HepG2 (cell line): Measurements from ENCODE around the gene KMT5C. TPM values are rescaled to one million over a fixed set of nuclear protein-coding genes. Genes with fewer than 3 reads are reported as not detected.

Source experiments
- CBX1 ChIP-seq: IDR thresholded peaks from one replicate; pipeline ENCODE4 v1.6.1; 2016; ENCODE audit warnings: antibody characterized with exemption, low read depth
- CREM ChIP-seq, 2 experiments: sonication (generic) in 1 of 2; formaldehyde crosslinking in 1 of 2; IDR thresholded peaks; 2 replicates each; pipeline versions ENCODE4 v1.4.0 to v1.6.1; 2016 to 2020; ENCODE audit warnings: antibody characterized with exemption in 1 of 2, mild to moderate bottlenecking in 1 of 2, missing genetic modification reagents in 1 of 2
- KDM1A ChIP-seq: IDR thresholded peaks from 2 replicates; pipeline ENCODE4 v1.6.1; 2016; ENCODE audit warnings: missing compliant biosample characterization
- KMT2B ChIP-seq: IDR thresholded peaks from 2 replicates; pipeline ENCODE4 v1.6.1; 2016; ENCODE audit warnings: missing genetic modification reagents, missing compliant biosample characterization
- RFX5 ChIP-seq: IDR thresholded peaks from 2 replicates; pipeline ENCODE4 v1.6.1; 2011; ENCODE audit warnings: low read depth, low read length, improper control_type of control experiment
- polyA plus RNA-seq, 8 experiments: library from polyadenylated mRNA; depleted of rRNA in 3 of 8; stranded (reverse) in 7 of 8; unstranded in 1 of 8; fragments of >200 nt; fragmentation: Illumina TruSeq in 4 of 8; extraction: Trizol in 4 of 8; gene quantifications; 2 replicates each; pipeline versions ENCODE4 v1.2.1 to v1.2.3, GENCODE V29; 2011 to 2016; ENCODE audit warnings: low read depth in 4 of 8, missing spikeins in 1 of 8, mixed read lengths in 1 of 8; ENCODE audit not compliant: insufficient read depth in 1 of 8
- total RNA-seq, 5 experiments: library from RNA; depleted of rRNA; stranded (reverse); fragments of >200 nt; fragmentation: Illumina TruSeq; extraction: Trizol; gene quantifications; 2 replicates each; pipeline ENCODE4 v1.2.3, GENCODE V29; 2016; ENCODE audit warnings: low read depth in 1 of 5
- TF ChIP-seq, protein P1 (sequence below): IDR thresholded peaks from 2 replicates; pipeline ENCODE4 v1.6.1; 2012; ENCODE audit warnings: low read length, improper control_type of control experiment
- TF ChIP-seq, protein P2 (sequence below): sonication (generic); formaldehyde crosslinking; IDR thresholded peaks from 2 replicates; pipeline ENCODE4 v1.9.0; 2022; ENCODE audit warnings: missing genetic modification reagents, mild to moderate bottlenecking, borderline replicate concordance
- TF ChIP-seq, protein P3 (sequence below): sonication (generic); formaldehyde crosslinking; IDR thresholded peaks from 2 replicates; pipeline ENCODE4 v1.5.0; 2020; ENCODE audit warnings: mild to moderate bottlenecking, missing genetic modification reagents, borderline replicate concordance
- TF ChIP-seq, protein P4 (sequence below), 2 experiments: sonication (generic) in 1 of 2; formaldehyde crosslinking in 1 of 2; IDR thresholded peaks; 2 replicates each; pipeline versions ENCODE4 v1.6.1 to v1.9.0; 2014 to 2022; ENCODE audit warnings: antibody characterized with exemption in 1 of 2, borderline replicate concordance in 1 of 2, inconsistent platforms in 1 of 2, low read depth in 1 of 2, missing genetic modification reagents in 1 of 2
- TF ChIP-seq, protein P5 (sequence below): sonication (generic); formaldehyde crosslinking; IDR thresholded peaks from 2 replicates; pipeline ENCODE4 v1.8.1; 2023; ENCODE audit warnings: mild to moderate bottlenecking, missing genetic modification reagents

Gene KMT5C
- total and polyA plus RNA-seq, 2 of the 13 experiments (the other 11 are each of a cell fraction or from before 2014, with no cell fraction given): 5.5 to 9.0 TPM

DNA sequence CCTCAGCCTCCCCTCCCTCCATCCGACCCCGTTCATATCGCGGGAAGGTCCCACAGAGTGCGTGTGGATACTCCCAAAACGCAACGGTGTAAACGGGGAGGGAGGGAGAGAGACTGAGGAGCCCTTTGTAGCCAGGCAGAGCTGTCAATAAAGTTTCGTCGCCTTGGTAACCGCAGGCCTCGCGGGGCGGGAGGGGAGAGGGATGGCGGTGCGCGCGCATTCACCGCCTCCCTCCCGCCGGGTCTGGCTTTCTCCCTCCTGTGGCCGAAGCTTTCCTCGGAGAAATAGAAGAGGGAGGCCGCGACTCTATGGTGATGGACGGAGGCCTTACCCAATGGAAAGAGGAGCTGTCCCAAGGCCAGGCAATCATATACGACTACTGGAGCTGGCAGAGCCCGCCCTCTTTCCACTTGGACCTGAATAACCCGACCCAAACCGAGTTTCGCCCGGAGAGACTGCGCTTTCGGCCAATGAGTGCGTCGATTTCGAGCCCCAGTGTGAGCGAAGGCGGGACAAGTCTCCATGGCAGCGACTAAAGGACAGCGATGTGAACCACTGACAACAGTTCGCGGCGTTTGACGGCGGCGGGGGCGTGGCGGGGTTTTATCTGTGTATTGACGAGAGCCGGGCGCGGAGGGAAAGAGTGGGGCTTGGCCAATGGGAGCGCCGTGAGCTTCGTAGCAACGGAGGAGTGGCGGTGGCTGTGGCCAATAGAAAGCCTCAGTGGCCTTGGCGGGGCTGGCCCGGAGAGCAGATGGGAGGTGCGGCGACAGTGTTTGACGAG, at the start of gene KMT5C (continued):
- TF ChIP-seq, protein P1, sequence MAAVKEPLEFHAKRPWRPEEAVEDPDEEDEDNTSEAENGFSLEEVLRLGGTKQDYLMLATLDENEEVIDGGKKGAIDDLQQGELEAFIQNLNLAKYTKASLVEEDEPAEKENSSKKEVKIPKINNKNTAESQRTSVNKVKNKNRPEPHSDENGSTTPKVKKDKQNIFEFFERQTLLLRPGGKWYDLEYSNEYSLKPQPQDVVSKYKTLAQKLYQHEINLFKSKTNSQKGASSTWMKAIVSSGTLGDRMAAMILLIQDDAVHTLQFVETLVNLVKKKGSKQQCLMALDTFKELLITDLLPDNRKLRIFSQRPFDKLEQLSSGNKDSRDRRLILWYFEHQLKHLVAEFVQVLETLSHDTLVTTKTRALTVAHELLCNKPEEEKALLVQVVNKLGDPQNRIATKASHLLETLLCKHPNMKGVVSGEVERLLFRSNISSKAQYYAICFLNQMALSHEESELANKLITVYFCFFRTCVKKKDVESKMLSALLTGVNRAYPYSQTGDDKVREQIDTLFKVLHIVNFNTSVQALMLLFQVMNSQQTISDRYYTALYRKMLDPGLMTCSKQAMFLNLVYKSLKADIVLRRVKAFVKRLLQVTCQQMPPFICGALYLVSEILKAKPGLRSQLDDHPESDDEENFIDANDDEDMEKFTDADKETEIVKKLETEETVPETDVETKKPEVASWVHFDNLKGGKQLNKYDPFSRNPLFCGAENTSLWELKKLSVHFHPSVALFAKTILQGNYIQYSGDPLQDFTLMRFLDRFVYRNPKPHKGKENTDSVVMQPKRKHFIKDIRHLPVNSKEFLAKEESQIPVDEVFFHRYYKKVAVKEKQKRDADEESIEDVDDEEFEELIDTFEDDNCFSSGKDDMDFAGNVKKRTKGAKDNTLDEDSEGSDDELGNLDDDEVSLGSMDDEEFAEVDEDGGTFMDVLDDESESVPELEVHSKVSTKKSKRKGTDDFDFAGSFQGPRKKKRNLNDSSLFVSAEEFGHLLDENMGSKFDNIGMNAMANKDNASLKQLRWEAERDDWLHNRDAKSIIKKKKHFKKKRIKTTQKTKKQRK: peak; percentile 70
- TF ChIP-seq KDM1A (CRISPR knock-in tag): 0 out of 2 replicates have a peak, but pooled peaks have one; percentile 4
- TF ChIP-seq, protein P2, sequence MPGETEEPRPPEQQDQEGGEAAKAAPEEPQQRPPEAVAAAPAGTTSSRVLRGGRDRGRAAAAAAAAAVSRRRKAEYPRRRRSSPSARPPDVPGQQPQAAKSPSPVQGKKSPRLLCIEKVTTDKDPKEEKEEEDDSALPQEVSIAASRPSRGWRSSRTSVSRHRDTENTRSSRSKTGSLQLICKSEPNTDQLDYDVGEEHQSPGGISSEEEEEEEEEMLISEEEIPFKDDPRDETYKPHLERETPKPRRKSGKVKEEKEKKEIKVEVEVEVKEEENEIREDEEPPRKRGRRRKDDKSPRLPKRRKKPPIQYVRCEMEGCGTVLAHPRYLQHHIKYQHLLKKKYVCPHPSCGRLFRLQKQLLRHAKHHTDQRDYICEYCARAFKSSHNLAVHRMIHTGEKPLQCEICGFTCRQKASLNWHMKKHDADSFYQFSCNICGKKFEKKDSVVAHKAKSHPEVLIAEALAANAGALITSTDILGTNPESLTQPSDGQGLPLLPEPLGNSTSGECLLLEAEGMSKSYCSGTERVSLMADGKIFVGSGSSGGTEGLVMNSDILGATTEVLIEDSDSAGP (CRISPR knock-in tag): no peak; the same call in 1 of the 2 replicates
- TF ChIP-seq KMT2B: 0 out of 2 replicates have a peak, but pooled peaks have one; percentile 35
- TF ChIP-seq RFX5: peak; percentile 84
- TF ChIP-seq, protein P3, sequence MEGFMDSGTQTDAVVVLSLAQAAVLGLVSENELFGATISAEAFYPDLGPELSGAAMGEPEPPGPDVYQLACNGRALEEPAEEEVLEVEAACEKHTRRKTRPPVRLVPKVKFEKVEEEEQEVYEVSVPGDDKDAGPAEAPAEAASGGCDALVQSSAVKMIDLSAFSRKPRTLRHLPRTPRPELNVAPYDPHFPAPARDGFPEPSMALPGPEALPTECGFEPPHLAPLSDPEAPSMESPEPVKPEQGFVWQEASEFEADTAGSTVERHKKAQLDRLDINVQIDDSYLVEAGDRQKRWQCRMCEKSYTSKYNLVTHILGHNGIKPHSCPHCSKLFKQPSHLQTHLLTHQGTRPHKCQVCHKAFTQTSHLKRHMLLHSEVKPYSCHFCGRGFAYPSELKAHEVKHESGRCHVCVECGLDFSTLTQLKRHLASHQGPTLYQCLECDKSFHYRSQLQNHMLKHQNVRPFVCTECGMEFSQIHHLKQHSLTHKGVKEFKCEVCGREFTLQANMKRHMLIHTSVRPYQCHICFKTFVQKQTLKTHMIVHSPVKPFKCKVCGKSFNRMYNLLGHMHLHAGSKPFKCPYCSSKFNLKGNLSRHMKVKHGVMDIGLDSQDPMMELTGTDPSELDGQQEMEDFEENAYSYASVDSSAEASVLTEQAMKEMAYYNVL (CRISPR knock-in tag): 0 out of 2 replicates have a peak, but pooled peaks have one; percentile 37
- TF ChIP-seq CREM (IDR thresholded peaks at IDR 0.05): peak; percentile 93
- TF ChIP-seq CREM (CRISPR knock-in tag; IDR thresholded peaks at IDR 0.05): peak; percentile 48; the same call in 1 of the 2 replicates
- TF ChIP-seq, protein P4, sequence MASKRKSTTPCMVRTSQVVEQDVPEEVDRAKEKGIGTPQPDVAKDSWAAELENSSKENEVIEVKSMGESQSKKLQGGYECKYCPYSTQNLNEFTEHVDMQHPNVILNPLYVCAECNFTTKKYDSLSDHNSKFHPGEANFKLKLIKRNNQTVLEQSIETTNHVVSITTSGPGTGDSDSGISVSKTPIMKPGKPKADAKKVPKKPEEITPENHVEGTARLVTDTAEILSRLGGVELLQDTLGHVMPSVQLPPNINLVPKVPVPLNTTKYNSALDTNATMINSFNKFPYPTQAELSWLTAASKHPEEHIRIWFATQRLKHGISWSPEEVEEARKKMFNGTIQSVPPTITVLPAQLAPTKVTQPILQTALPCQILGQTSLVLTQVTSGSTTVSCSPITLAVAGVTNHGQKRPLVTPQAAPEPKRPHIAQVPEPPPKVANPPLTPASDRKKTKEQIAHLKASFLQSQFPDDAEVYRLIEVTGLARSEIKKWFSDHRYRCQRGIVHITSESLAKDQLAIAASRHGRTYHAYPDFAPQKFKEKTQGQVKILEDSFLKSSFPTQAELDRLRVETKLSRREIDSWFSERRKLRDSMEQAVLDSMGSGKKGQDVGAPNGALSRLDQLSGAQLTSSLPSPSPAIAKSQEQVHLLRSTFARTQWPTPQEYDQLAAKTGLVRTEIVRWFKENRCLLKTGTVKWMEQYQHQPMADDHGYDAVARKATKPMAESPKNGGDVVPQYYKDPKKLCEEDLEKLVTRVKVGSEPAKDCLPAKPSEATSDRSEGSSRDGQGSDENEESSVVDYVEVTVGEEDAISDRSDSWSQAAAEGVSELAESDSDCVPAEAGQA (IDR thresholded peaks at IDR 0.05; ENCODE audit: low read depth): peak; percentile 77
- TF ChIP-seq, protein P4 (CRISPR knock-in tag; IDR thresholded peaks at IDR 0.05; ENCODE audit: borderline replicate concordance): no peak
- peak; percentile 29 for TF ChIP-seq CBX1
- TF ChIP-seq, protein P5, sequence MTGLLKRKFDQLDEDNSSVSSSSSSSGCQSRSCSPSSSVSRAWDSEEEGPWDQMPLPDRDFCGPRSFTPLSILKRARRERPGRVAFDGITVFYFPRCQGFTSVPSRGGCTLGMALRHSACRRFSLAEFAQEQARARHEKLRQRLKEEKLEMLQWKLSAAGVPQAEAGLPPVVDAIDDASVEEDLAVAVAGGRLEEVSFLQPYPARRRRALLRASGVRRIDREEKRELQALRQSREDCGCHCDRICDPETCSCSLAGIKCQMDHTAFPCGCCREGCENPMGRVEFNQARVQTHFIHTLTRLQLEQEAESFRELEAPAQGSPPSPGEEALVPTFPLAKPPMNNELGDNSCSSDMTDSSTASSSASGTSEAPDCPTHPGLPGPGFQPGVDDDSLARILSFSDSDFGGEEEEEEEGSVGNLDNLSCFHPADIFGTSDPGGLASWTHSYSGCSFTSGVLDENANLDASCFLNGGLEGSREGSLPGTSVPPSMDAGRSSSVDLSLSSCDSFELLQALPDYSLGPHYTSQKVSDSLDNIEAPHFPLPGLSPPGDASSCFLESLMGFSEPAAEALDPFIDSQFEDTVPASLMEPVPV (CRISPR knock-in tag): 0 out of 2 replicates have a peak, but pooled peaks have one; percentile 31
